Endothelial cell (in vitro differentiated cells): Measurements from ENCODE around the gene KCNK5. TPM values are rescaled to one million over a fixed set of nuclear protein-coding genes. Genes with fewer than 3 reads are reported as not detected.

ENCODE experiments used
- DNase-seq: peaks from one replicate; pipeline ENCODE4 v3.0.0; 2021; ENCODE audit warnings: low spot score
- H3K27ac Mint-ChIP-seq: one replicate; pipeline ENCODE4 v1.8.0; 2021; ENCODE audit warnings: mixed read lengths, inconsistent platforms; ENCODE audit not compliant: unreplicated experiment
- H3K27me3 Mint-ChIP-seq: one replicate; pipeline ENCODE4 v1.8.0; 2021; ENCODE audit warnings: mild to moderate bottlenecking, moderate library complexity, mixed read lengths, inconsistent platforms; ENCODE audit not compliant: unreplicated experiment
- H3K36me3 Mint-ChIP-seq: one replicate; pipeline ENCODE4 v1.8.0; 2021; ENCODE audit warnings: mild to moderate bottlenecking, low read depth, mixed read lengths, inconsistent platforms; ENCODE audit not compliant: unreplicated experiment
- H3K4me1 Mint-ChIP-seq: one replicate; pipeline ENCODE4 v1.8.0; 2021; ENCODE audit warnings: mild to moderate bottlenecking, mixed read lengths, inconsistent platforms; ENCODE audit not compliant: unreplicated experiment
- H3K4me3 Mint-ChIP-seq: one replicate; pipeline ENCODE4 v1.8.0; 2021; ENCODE audit warnings: mild to moderate bottlenecking, mixed read lengths, inconsistent platforms; ENCODE audit not compliant: unreplicated experiment
- H3K9me3 Mint-ChIP-seq: one replicate; pipeline ENCODE4 v1.8.0; 2021; ENCODE audit warnings: mixed read lengths, inconsistent platforms; ENCODE audit not compliant: unreplicated experiment
- CTCF ChIP-seq: fragments of 200-600 bp; sonication (generic); IDR thresholded peaks from one replicate; pipeline ENCODE4 v1.5.0; 2021; ENCODE audit warnings: antibody characterized with exemption; ENCODE audit not compliant: unreplicated experiment
- total RNA-seq: library from RNA; stranded (reverse); fragmentation: NEBNext Ultra II Directional; extraction: Animal tissue kit (Norgen Biotek cat#: 25700); gene quantifications from one replicate; pipeline ENCODE4 v1.2.1, GENCODE V29; 2021; ENCODE audit not compliant: unreplicated experiment

The KCNK5 gene
- total RNA-seq, 1 donor from 2014 or later = 9.8 TPM

- H3K9me3 Mint-ChIP-seq = no peaks in the 10 kb centered on the region
- peaks cover 4% of the 10 kb centered on the region for H3K4me1 Mint-ChIP-seq
- TF ChIP-seq CTCF = no peak
- DNase-seq = no peak
- H3K27me3 Mint-ChIP-seq = peaks cover 6% of the 10 kb centered on the region
- H3K36me3 Mint-ChIP-seq = no peaks in the 10 kb centered on the region
- H3K4me3 Mint-ChIP-seq = no peak overlapping the region
- no peak overlapping the region for H3K27ac Mint-ChIP-seq
These were observed 46.7 kb downstream of the KCNK5 start for GRCh38 chr6:39182604-39183003.

- DNase-seq = no peak
- H3K27me3 Mint-ChIP-seq = peaks cover 6% of the 10 kb centered on the region
- H3K36me3 Mint-ChIP-seq = peaks cover 1% of the 10 kb centered on the region
- no peak overlapping the region for H3K4me3 Mint-ChIP-seq
- H3K4me1 Mint-ChIP-seq = peaks cover 4% of the 10 kb centered on the region
- no peak for TF ChIP-seq CTCF
- H3K27ac Mint-ChIP-seq = no peak overlapping the region
- H3K9me3 Mint-ChIP-seq = no peaks in the 10 kb centered on the region
These were observed 47.4 kb downstream of the KCNK5 start for GRCh38 chr6:39181826-39182225.

GRCh38 chr6:39181333-39181732 lies 47.9 kb downstream of the KCNK5 start:
- no peak overlapping the region for H3K4me3 Mint-ChIP-seq
- no peak for TF ChIP-seq CTCF
- no peak for DNase-seq
- peaks cover 6% of the 10 kb centered on the region for H3K27me3 Mint-ChIP-seq
- peaks cover 4% of the 10 kb centered on the region for H3K4me1 Mint-ChIP-seq
- no peaks in the 10 kb centered on the region for H3K9me3 Mint-ChIP-seq
- no peak overlapping the region for H3K27ac Mint-ChIP-seq
- H3K36me3 Mint-ChIP-seq = peaks cover 4% of the 10 kb centered on the region

- DNase-seq = no peak
- peaks cover 6% of the 10 kb centered on the region for H3K27me3 Mint-ChIP-seq
- H3K36me3 Mint-ChIP-seq = peaks cover 4% of the 10 kb centered on the region
- no peaks in the 10 kb centered on the region for H3K9me3 Mint-ChIP-seq
- H3K4me1 Mint-ChIP-seq = peaks cover 4% of the 10 kb centered on the region
- TF ChIP-seq CTCF = no peak
- H3K27ac Mint-ChIP-seq = no peak overlapping the region
- no peak overlapping the region for H3K4me3 Mint-ChIP-seq
These were observed 50.5 kb downstream of the KCNK5 start for GRCh38 chr6:39178804-39179203.

GRCh38 chr6:39178235-39178634 lies 51.0 kb downstream of the KCNK5 start:
- peaks cover 6% of the 10 kb centered on the region for H3K27me3 Mint-ChIP-seq
- H3K4me1 Mint-ChIP-seq = peaks cover 4% of the 10 kb centered on the region
- H3K36me3 Mint-ChIP-seq = peaks cover 4% of the 10 kb centered on the region
- DNase-seq = no peak
- no peak overlapping the region for H3K27ac Mint-ChIP-seq
- TF ChIP-seq CTCF = no peak
- no peaks in the 10 kb centered on the region for H3K9me3 Mint-ChIP-seq
- H3K4me3 Mint-ChIP-seq = no peak overlapping the region
